Measurements from ENCODE around the gene SLC16A10.
"Not testable (repeated sequence)": the region's sequence is repeated elsewhere in the genome, so short reads cannot be mapped to it uniquely, and the experiment has no call there.

The SLC16A10 gene

GRCh38 chr6:111221804-111222203 is 134.5 kb downstream of the SLC16A10 start:
- DNase-seq = no peak

GRCh38 chr6:111222341-111222740 is 135.0 kb downstream of the SLC16A10 start:
- no peak for DNase-seq

- DNase-seq = no peak
Observed at GRCh38 chr6:111228094-111228493, 140.8 kb downstream of the SLC16A10 start.

- DNase-seq = no peak
Observed at GRCh38 chr6:111230351-111231089, 143.2 kb downstream of the SLC16A10 start.

- no peak for DNase-seq
Observed at GRCh38 chr6:111231090-111231459, 143.8 kb downstream of the SLC16A10 start.

- DNase-seq = no peak
Observed at GRCh38 chr6:111237852-111238251, 150.5 kb downstream of the SLC16A10 start.

- no peak for DNase-seq
Observed at GRCh38 chr6:111238464-111239119, 151.3 kb downstream of the SLC16A10 start.

- no peak for DNase-seq
Observed at GRCh38 chr6:111239461-111239860, 152.2 kb downstream of the SLC16A10 start.

- DNase-seq = no peak
Observed at GRCh38 chr6:111242452-111242851, 155.1 kb downstream of the SLC16A10 start.

- no peak for DNase-seq
Observed at GRCh38 chr6:111243095-111243494, 155.8 kb downstream of the SLC16A10 start.

- no peak for DNase-seq
Observed at GRCh38 chr6:111248789-111249188, 161.5 kb downstream of the SLC16A10 start.

- DNase-seq = no peak
Observed at GRCh38 chr6:111250791-111251354, 163.6 kb downstream of the SLC16A10 start.

- no peak for DNase-seq
Observed at GRCh38 chr6:111252726-111253125, 165.4 kb downstream of the SLC16A10 start.

- no peak for DNase-seq
Observed at GRCh38 chr6:111254004-111254778, 166.9 kb downstream of the SLC16A10 start.

- DNase-seq = no peak
Observed at GRCh38 chr6:111254779-111255166, 167.5 kb downstream of the SLC16A10 start.

GRCh38 chr6:111255838-111256237 is 168.5 kb downstream of the SLC16A10 start:
- DNase-seq = not testable (repeated sequence)

- no peak for DNase-seq
Observed at GRCh38 chr6:111256646-111257045, 169.3 kb downstream of the SLC16A10 start.

- DNase-seq = no peak
Observed at GRCh38 chr6:111258010-111258409, 170.7 kb downstream of the SLC16A10 start.

- no peak for DNase-seq
Observed at GRCh38 chr6:111258615-111259088, 171.3 kb downstream of the SLC16A10 start.

GRCh38 chr6:111259089-111259831 is 172.0 kb downstream of the SLC16A10 start:
- DNase-seq = peak; percentile 99

- DNase-seq = no peak
Observed at GRCh38 chr6:111260570-111261298, 173.4 kb downstream of the SLC16A10 start.

GRCh38 chr6:111263837-111264236 is 176.5 kb downstream of the SLC16A10 start:
- DNase-seq = no peak
